ENCODE measurements around the gene GLRA1. TPM values are rescaled to one million over a fixed set of nuclear protein-coding genes. Genes with fewer than 3 reads are reported as not detected.

The GLRA1 gene
- polyA plus RNA-seq, 3 donors: not detected

- H3K27me3 Mint-ChIP-seq (ENCODE audit: low read depth in 3 of 3): peaks cover 10 to 18% (median 11%) of the 10 kb centered on the region in 3 donors
- intact Hi-C loops (cut with micrococcal nuclease): no loop called here
- no peak for TF ChIP-seq CTCF (IDR thresholded peaks at IDR 0.05)
- no peak overlapping the region for H3K9ac ChIP-seq (ENCODE audit: insufficient read depth, low read length, poor library complexity, severe bottlenecking)
- H4K20me1 ChIP-seq (ENCODE audit: insufficient read depth, low read length): no peaks in the 10 kb centered on the region
- H3K36me3 Mint-ChIP-seq: no peaks in the 10 kb centered on the region
- no peaks in the 10 kb centered on the region for H3K4me1 ChIP-seq (ENCODE audit: control insufficient read depth in 1 of 2, insufficient read depth in 2 of 2, low read length in 2 of 2)
- no peak overlapping the region for H3K4me2 ChIP-seq (replicated peaks; ENCODE audit: extremely low read depth, low read length, poor library complexity, severe bottlenecking)
- no peaks in the 10 kb centered on the region for H3K79me2 ChIP-seq (ENCODE audit: insufficient read depth, low read length)
- no peak overlapping the region for H3K4me3 ChIP-seq (replicated peaks in 1 of 3; ENCODE audit: low read depth in 2 of 3, low read length in 3 of 3)
- H3K27me3 ChIP-seq (ENCODE audit: control insufficient read depth in 2 of 2, insufficient read depth in 2 of 2, low read length in 2 of 2): peaks cover 2 to 20% of the 10 kb centered on the region in 2 donors
- no peak overlapping the region for H3K4me3 Mint-ChIP-seq
- 20% methylated on average over 1 of the region's 3 CpGs for WGBS (ENCODE audit: insufficient coverage)
- H3K9me3 ChIP-seq (replicated peaks in 1 of 2; ENCODE audit: control insufficient read depth in 1 of 2, insufficient read depth in 1 of 2, low read length in 2 of 2): peaks cover 6 to 11% of the 10 kb centered on the region in 2 donors
- no peak overlapping the region for H3K27ac ChIP-seq (ENCODE audit: low read depth in 1 of 2, low read length in 2 of 2)
- H3K36me3 ChIP-seq (replicated peaks in 1 of 2; ENCODE audit: control insufficient read depth in 1 of 2, insufficient read depth in 2 of 2, low read length in 2 of 2): no peaks in the 10 kb centered on the region
- no peak overlapping the region for H2AFZ ChIP-seq (ENCODE audit: insufficient read depth, low read depth, low read length, poor library complexity, severe bottlenecking)
- no peak for DNase-seq
- peaks cover 4 to 16% (median 9%) of the 10 kb centered on the region in 7 donors for H3K9me3 Mint-ChIP-seq
- no peaks in the 10 kb centered on the region for H3K4me1 Mint-ChIP-seq
- no peak overlapping the region for H3K27ac Mint-ChIP-seq
These were observed 1.5 kb upstream of the GLRA1 start for GRCh38 chr5:151926188-151926587.

GRCh38 chr5:151925340-151925739, 689 bp upstream of the GLRA1 start:
- intact Hi-C loops (cut with micrococcal nuclease): no loop called here
- H4K20me1 ChIP-seq (ENCODE audit: insufficient read depth, low read length): no peaks in the 10 kb centered on the region
- H3K27ac ChIP-seq (ENCODE audit: low read depth in 1 of 2, low read length in 2 of 2): no peak overlapping the region
- H3K27ac Mint-ChIP-seq: no peak overlapping the region
- WGBS (ENCODE audit: insufficient coverage): no CpG with 5 or more reads among the region's 16 CpGs
- no peaks in the 10 kb centered on the region for H3K4me1 ChIP-seq (ENCODE audit: control insufficient read depth in 1 of 2, insufficient read depth in 2 of 2, low read length in 2 of 2)
- H3K36me3 ChIP-seq (replicated peaks in 1 of 2; ENCODE audit: control insufficient read depth in 1 of 2, insufficient read depth in 2 of 2, low read length in 2 of 2): no peaks in the 10 kb centered on the region
- no peak overlapping the region for H3K9ac ChIP-seq (ENCODE audit: insufficient read depth, low read length, poor library complexity, severe bottlenecking)
- peaks cover 0 to 11% of the 10 kb centered on the region in 2 donors for H3K9me3 ChIP-seq (replicated peaks in 1 of 2; ENCODE audit: control insufficient read depth in 1 of 2, insufficient read depth in 1 of 2, low read length in 2 of 2)
- no peak overlapping the region for H3K4me3 Mint-ChIP-seq
- H3K79me2 ChIP-seq (ENCODE audit: insufficient read depth, low read length): no peaks in the 10 kb centered on the region
- H3K27me3 Mint-ChIP-seq (ENCODE audit: low read depth in 3 of 3): peaks cover 10 to 18% (median 11%) of the 10 kb centered on the region in 3 donors
- H3K36me3 Mint-ChIP-seq: no peaks in the 10 kb centered on the region
- TF ChIP-seq CTCF (IDR thresholded peaks at IDR 0.05): no peak
- H2AFZ ChIP-seq (ENCODE audit: insufficient read depth, low read depth, low read length, poor library complexity, severe bottlenecking): no peak overlapping the region
- H3K9me3 Mint-ChIP-seq: peaks cover 2 to 12% (median 5%) of the 10 kb centered on the region in 7 donors
- peaks cover 2 to 20% of the 10 kb centered on the region in 2 donors for H3K27me3 ChIP-seq (ENCODE audit: control insufficient read depth in 2 of 2, insufficient read depth in 2 of 2, low read length in 2 of 2)
- H3K4me3 ChIP-seq (replicated peaks in 1 of 3; ENCODE audit: low read depth in 2 of 3, low read length in 3 of 3): no peak overlapping the region
- no peaks in the 10 kb centered on the region for H3K4me1 Mint-ChIP-seq
- H3K4me2 ChIP-seq (replicated peaks; ENCODE audit: extremely low read depth, low read length, poor library complexity, severe bottlenecking): no peak overlapping the region
- no peak for DNase-seq
